Endothelial cell of umbilical vein (primary cell): Measurements from ENCODE around the gene RAD23B. TPM values are rescaled to one million over a fixed set of nuclear protein-coding genes. Genes with fewer than 3 reads are reported as not detected.

ENCODE experiments used
- BruUV-seq: library from RNA; stranded (reverse); fragments of 400-500 nt; replicated peaks from 2 replicates; lab custom pipeline; 2021; lab: Mats Ljungman, UMichigan
- CTCF ChIA-PET: fragments of 300-600, 350-600 bp; sonication (Branson Sonifier 250); formaldehyde crosslinking; loops from one replicate; lab custom pipeline; 2021; ENCODE audit warnings: antibody characterized with exemption, inconsistent platforms; lab: Charles Lee
- POLR2A ChIA-PET: fragments of 300-600, 350-600 bp; sonication (Branson Sonifier 250); formaldehyde crosslinking; loops from one replicate; lab custom pipeline; 2021; ENCODE audit warnings: antibody characterized with exemption, inconsistent platforms; lab: Charles Lee
- DNase-seq: peaks from one replicate; pipeline ENCODE4 v3.0.0-alpha.2; 2011; ENCODE audit warnings: low read depth, low spot score
- FAIRE-seq: peaks from 2 replicates; lab custom pipeline; 2011; peaks lifted over from hg19 to GRCh38; lab: Jason Lieb, UNC
- H2AFZ ChIP-seq: 2 replicates; pipeline ENCODE4 v1.6.0; 2012; ENCODE audit warnings: low read depth, low read length, control low read depth, inconsistent platforms
- H3K27ac ChIP-seq: 2 replicates; pipeline ENCODE4 v1.5.1; 2011; ENCODE audit warnings: low read depth, mild to moderate bottlenecking, control low read depth, low read length, moderate library complexity; ENCODE audit not compliant: insufficient read depth
- H3K27me3 ChIP-seq, 2 experiments: 2 replicates each; pipeline versions ENCODE4 v1.6.0 to v1.6.1; 2011; ENCODE audit warnings: low read length in 2 of 2, mixed read lengths in 1 of 2; ENCODE audit not compliant: control insufficient read depth in 2 of 2, insufficient read depth in 2 of 2
- H3K36me3 ChIP-seq, 2 experiments: 2 replicates in 1 of 2; 3 replicates in 1 of 2; pipeline ENCODE4 v1.5.1; 2011; ENCODE audit warnings: low read length in 2 of 2, mild to moderate bottlenecking in 1 of 2, moderate library complexity in 1 of 2; ENCODE audit not compliant: control insufficient read depth in 2 of 2, insufficient read depth in 2 of 2; ENCODE audit errors: extremely low read depth in 1 of 2
- H3K4me1 ChIP-seq: 3 replicates; pipeline ENCODE4 v1.5.1; 2011; ENCODE audit warnings: mild to moderate bottlenecking, low read length; ENCODE audit not compliant: control insufficient read depth, insufficient read depth; ENCODE audit errors: extremely low read depth
- H3K4me2 ChIP-seq: 2 replicates; pipeline ENCODE4 v1.6.1; 2011; ENCODE audit warnings: low read length, control low read depth, mixed read lengths; ENCODE audit not compliant: insufficient read depth
- H3K4me3 ChIP-seq, 3 experiments: fragments of 200-600 bp in 1 of 3; sonication (generic), shearing (Covaris generic) in 1 of 3; replicated peaks in 1 of 3; 2 replicates each; pipeline ENCODE4 v1.5.1; 2011 to 2016; ENCODE audit warnings: control low read depth in 3 of 3, low read length in 3 of 3, mild to moderate bottlenecking in 2 of 3, inconsistent platforms in 1 of 3, low read depth in 1 of 3, moderate library complexity in 1 of 3; ENCODE audit not compliant: insufficient read depth in 1 of 3
- H3K79me2 ChIP-seq: 2 replicates; pipeline ENCODE4 v1.6.0; 2012; ENCODE audit warnings: low read length, inconsistent platforms; ENCODE audit not compliant: control insufficient read depth, insufficient read depth
- H3K9ac ChIP-seq: replicated peaks from 2 replicates; pipeline ENCODE3; 2011; ENCODE audit warnings: low read length, control low read depth; ENCODE audit not compliant: insufficient read depth; ENCODE audit errors: extremely low read depth
- H3K9me1 ChIP-seq: replicated peaks from 3 replicates; pipeline ENCODE4 v1.6.0; 2011; ENCODE audit warnings: mild to moderate bottlenecking, low read length; ENCODE audit not compliant: control insufficient read depth, insufficient read depth; ENCODE audit errors: extremely low read depth
- H3K9me3 ChIP-seq: replicated peaks from 2 replicates; pipeline ENCODE4 v1.5.1; 2012; ENCODE audit warnings: low read length, inconsistent platforms; ENCODE audit not compliant: control insufficient read depth, insufficient read depth
- H4K20me1 ChIP-seq: replicated peaks from 2 replicates; pipeline ENCODE3; 2011; ENCODE audit warnings: mild to moderate bottlenecking, low read length; ENCODE audit not compliant: control insufficient read depth, insufficient read depth; ENCODE audit errors: extremely low read depth
- CTCF ChIP-seq, 2 donors: IDR thresholded peaks; 1 replicate in 1 of 2; 2 replicates in 1 of 2; pipeline ENCODE4 v1.5.1; 2011; ENCODE audit warnings: low read length in 2 of 2, mild to moderate bottlenecking in 2 of 2, moderate library complexity in 2 of 2, control low read depth in 1 of 2, inconsistent platforms in 1 of 2, low read depth in 1 of 2; ENCODE audit not compliant: insufficient read depth in 1 of 2; ENCODE audit errors: extremely low read depth in 1 of 2
- EZH2 ChIP-seq: IDR thresholded peaks from 2 replicates; pipeline ENCODE4 v1.6.1; 2012; ENCODE audit warnings: borderline replicate concordance, low read depth, mild to moderate bottlenecking, moderate library complexity, low read length, inconsistent platforms; ENCODE audit not compliant: severe bottlenecking
- FOS ChIP-seq: IDR thresholded peaks from 2 replicates; pipeline ENCODE4 v1.6.1; 2011; ENCODE audit warnings: mild to moderate bottlenecking, low read length, moderate library complexity, borderline replicate concordance; ENCODE audit not compliant: insufficient read depth
- GATA2 ChIP-seq: IDR thresholded peaks from 2 replicates; pipeline ENCODE4 v1.7.0; 2011; ENCODE audit warnings: low read depth, mild to moderate bottlenecking, moderate library complexity, mixed read lengths, low read length; ENCODE audit not compliant: insufficient read length, insufficient read depth
- JUN ChIP-seq: IDR thresholded peaks from 2 replicates; pipeline ENCODE4 v1.6.1; 2011; ENCODE audit warnings: borderline replicate concordance, low read depth; ENCODE audit not compliant: insufficient read length, insufficient read depth
- MAX ChIP-seq: IDR thresholded peaks from 2 replicates; pipeline ENCODE4 v1.6.1; 2011; ENCODE audit not compliant: insufficient read depth, insufficient read length
- MYC ChIP-seq: IDR thresholded peaks from one replicate; pipeline ENCODE4 v1.6.1; 2011; ENCODE audit warnings: mild to moderate bottlenecking, low read depth, low read length
- POLR2A ChIP-seq: IDR thresholded peaks from 2 replicates; pipeline ENCODE4 v1.6.1; 2012; ENCODE audit warnings: low read depth, mild to moderate bottlenecking, control low read depth, low read length
- POLR2AphosphoS5 ChIP-seq: IDR thresholded peaks from 2 replicates; pipeline ENCODE4 v1.6.1; 2012; ENCODE audit warnings: low read depth, mild to moderate bottlenecking, control low read depth, low read length, moderate library complexity; ENCODE audit not compliant: insufficient read depth
- dilution Hi-C: fragments of 300-500 bp; cut with MboI; formaldehyde crosslinking; loops from one replicate; pipeline ENCODE4 v1.15.0; 2019; ENCODE audit warnings: low sequenced_read_pairs; ENCODE audit not compliant: extremely low pct_ligation_motif_present
- intact Hi-C: fragments of 100-400 bp; cut with micrococcal nuclease; formaldehyde crosslinking; loops from one replicate; pipeline ENCODE4 v1.10.0; 2022
- polyA plus RNA-seq, 4 experiments: library from polyadenylated mRNA; depleted of rRNA in 3 of 4; stranded (reverse) in 3 of 4; unstranded in 1 of 4; fragments of >200 nt; gene quantifications; 2 replicates each; pipeline versions ENCODE4 v1.2.1 to v1.2.3, GENCODE V29; 2011 to 2012; ENCODE audit warnings: missing spikeins in 1 of 4
- total RNA-seq: library from RNA; stranded (reverse); gene quantifications from 2 replicates; pipeline ENCODE4 v1.2.3, GENCODE V29; 2021

Gene RAD23B
- total and polyA plus RNA-seq, 2 donors (not counting 3 experiments of a cell fraction or from before 2014, with no cell fraction given): 63.8 to 100 TPM

GRCh38 chr9:107373809-107374208 is 90.7 kb downstream of the RAD23B start:
- no peak for FAIRE-seq
- intact Hi-C loops (no loop called here), dilution Hi-C loops (no loop called here)
- BruUV-seq: no TSS peak
- CTCF ChIA-PET: no interaction called here
- Histone ChIP-seq H3K9me3 (no peaks in the 10 kb centered on the region), H2AFZ (no peak overlapping the region), H3K9me1 (no peaks in the 10 kb centered on the region), H3K27me3 (no peaks in the 10 kb centered on the region), H3K4me1 (peaks cover 4% of the 10 kb centered on the region), H3K4me2 (no peak overlapping the region), H4K20me1 (no peaks in the 10 kb centered on the region), H3K4me3 (no peak overlapping the region), H3K9ac (no peak overlapping the region), H3K79me2 (no peaks in the 10 kb centered on the region), H3K36me3 (no peaks in the 10 kb centered on the region), H3K27ac (no peak overlapping the region)
- TF ChIP-seq POLR2A (no peak), MYC (no peak), POLR2AphosphoS5 (no peak)
- POLR2A ChIA-PET: no interaction called here
- DNase-seq: no peak

- H3K27me3 ChIP-seq: no peaks in the 10 kb centered on the region
- TF ChIP-seq MAX (no peak), JUN (no peak), POLR2AphosphoS5 (no peak), GATA2 (no peak), MYC (no peak), CTCF (IDR thresholded peaks at IDR 0.05; ENCODE audit: extremely low read depth in 1 of 2, insufficient read depth in 1 of 2, low read depth in 1 of 2, low read length in 2 of 2) (no peak), POLR2A (no peak), FOS (no peak), EZH2 (no peak)
- H3K4me2 ChIP-seq: no peak overlapping the region
- no peak for FAIRE-seq
- dilution Hi-C loops (no loop called here), intact Hi-C loops (no loop called here)
- H3K79me2 ChIP-seq: no peaks in the 10 kb centered on the region
- no peaks in the 10 kb centered on the region for H3K36me3 ChIP-seq
- H3K4me1 ChIP-seq: no peaks in the 10 kb centered on the region
- H4K20me1 ChIP-seq: no peaks in the 10 kb centered on the region
- BruUV-seq: no TSS peak
- H3K27ac ChIP-seq: no peak overlapping the region
- H3K4me3 ChIP-seq: no peak overlapping the region
- CTCF ChIA-PET: no interaction called here
- no peak overlapping the region for H3K9ac ChIP-seq
- POLR2A ChIA-PET: no interaction called here
- H2AFZ ChIP-seq: no peak overlapping the region
- no peaks in the 10 kb centered on the region for H3K9me3 ChIP-seq
- no peak for DNase-seq
- no peaks in the 10 kb centered on the region for H3K9me1 ChIP-seq
These were observed 91.9 kb downstream of the RAD23B start for GRCh38 chr9:107375001-107375400.
